ENCODE results near the gene BRD2.

BRD2 gene

GRCh38 chr6:32943864-32944649, 24.3 kb upstream of the BRD2 start:
- no peak for DNase-seq (ENCODE audit: low read depth in 2 of 2)
- no peak overlapping the region for H3K4me3 ChIP-seq (replicated peaks in 1 of 2; ENCODE audit: low read depth in 2 of 2, low read length in 2 of 2)
- no peak for TF ChIP-seq CTCF (IDR thresholded peaks at IDR 0.05; ENCODE audit: low read depth, low read length)

GRCh38 chr6:32945108-32945760, 23.2 kb upstream of the BRD2 start:
- DNase-seq (ENCODE audit: low read depth in 2 of 2): no peak
- no peak for TF ChIP-seq CTCF (IDR thresholded peaks at IDR 0.05; ENCODE audit: low read depth, low read length)
- H3K4me3 ChIP-seq (replicated peaks in 1 of 2; ENCODE audit: low read depth in 2 of 2, low read length in 2 of 2): no peak overlapping the region

- H3K4me3 ChIP-seq (replicated peaks in 1 of 2; ENCODE audit: low read depth in 2 of 2, low read length in 2 of 2): no peak overlapping the region
- no peak for DNase-seq (ENCODE audit: low read depth in 2 of 2)
- TF ChIP-seq CTCF (IDR thresholded peaks at IDR 0.05; ENCODE audit: low read depth, low read length): no peak
Observed at GRCh38 chr6:32945953-32946352, 22.4 kb upstream of the BRD2 start.

GRCh38 chr6:32946893-32947292, 21.5 kb upstream of the BRD2 start:
- DNase-seq (ENCODE audit: low read depth in 2 of 2): no peak
- TF ChIP-seq CTCF (IDR thresholded peaks at IDR 0.05; ENCODE audit: low read depth, low read length): no peak
- H3K4me3 ChIP-seq (replicated peaks in 1 of 2; ENCODE audit: low read depth in 2 of 2, low read length in 2 of 2): no peak overlapping the region

GRCh38 chr6:32947552-32948465, 20.6 kb upstream of the BRD2 start:
- H3K4me3 ChIP-seq (replicated peaks in 1 of 2; ENCODE audit: low read depth in 2 of 2, low read length in 2 of 2): no peak overlapping the region
- TF ChIP-seq CTCF (IDR thresholded peaks at IDR 0.05; ENCODE audit: low read depth, low read length): peak; percentile 8
- DNase-seq (ENCODE audit: low read depth in 2 of 2): peak; percentile 43 to 50

GRCh38 chr6:32949113-32949512, 19.3 kb upstream of the BRD2 start:
- no peak for DNase-seq (ENCODE audit: low read depth in 2 of 2)
- H3K4me3 ChIP-seq (replicated peaks in 1 of 2; ENCODE audit: low read depth in 2 of 2, low read length in 2 of 2): no peak overlapping the region
- TF ChIP-seq CTCF (IDR thresholded peaks at IDR 0.05; ENCODE audit: low read depth, low read length): no peak
